GM12878 (cell line): Measurements from ENCODE around the gene FARS2. TPM values are rescaled to one million over a fixed set of nuclear protein-coding genes. Genes with fewer than 3 reads are reported as not detected.

Source experiments
- ATAC-seq: fragments of 200-7000 bp; cut with Tn5 transposase; 3 replicates; pipeline ENCODE4 v1.9.1; 2020; ENCODE audit warnings: mild to moderate bottlenecking, moderate library complexity
- BruUV-seq: library from RNA; stranded (reverse); fragments of 400-500 nt; replicated peaks from 2 replicates; lab custom pipeline; 2021; lab: Mats Ljungman, UMichigan
- CTCF ChIA-PET: fragments of 300-600 bp; sonication (Branson Sonifier 250); formaldehyde crosslinking; extraction: SDS; loops from one replicate; lab custom pipeline; 2021; ENCODE audit warnings: inconsistent platforms; lab: Yijun Ruan, JAX
- POLR2A ChIA-PET: fragments of 350-600 bp; formaldehyde crosslinking; extraction: SDS; loops from one replicate; lab custom pipeline; 2021; ENCODE audit warnings: inconsistent platforms; lab: Charles Lee
- RAD21 ChIA-PET: fragments of 300-600 bp; sonication (Branson Sonifier 250); formaldehyde crosslinking; loops from one replicate; lab custom pipeline; 2023; ENCODE audit warnings: antibody characterized with exemption; ENCODE audit not compliant: unreplicated experiment; lab: Charles Lee
- SMC1A ChIA-PET: fragments of 300-600 bp; sonication (Branson Sonifier 250); formaldehyde crosslinking; loops from one replicate; lab custom pipeline; 2023; ENCODE audit not compliant: unreplicated experiment, uncharacterized antibody; lab: Charles Lee
- DNase-seq: peaks from one replicate; pipeline ENCODE4 v3.0.0-alpha.2; 2011; ENCODE audit warnings: low read depth, low spot score
- FAIRE-seq: peaks from 3 replicates; lab custom pipeline; 2011; peaks lifted over from hg19 to GRCh38; lab: Jason Lieb, UNC
- H2AFZ ChIP-seq: 2 replicates; pipeline ENCODE4 v1.6.0; 2011; ENCODE audit warnings: low read depth, low read length, control low read depth; ENCODE audit not compliant: control insufficient read depth
- H3K27ac ChIP-seq: 2 replicates; pipeline ENCODE4 v1.5.1; 2011; ENCODE audit warnings: control low read depth; ENCODE audit not compliant: control insufficient read depth, insufficient read depth
- H3K27me3 ChIP-seq, 2 experiments: replicated peaks in 1 of 2; 2 replicates each; pipeline versions ENCODE4 v1.6.0 to v1.6.1; 2011; ENCODE audit warnings: low read length in 1 of 2; ENCODE audit not compliant: control insufficient read depth in 2 of 2, insufficient read depth in 2 of 2
- H3K36me3 ChIP-seq, 2 experiments: 2 replicates each; pipeline ENCODE4 v1.5.1; 2011; ENCODE audit warnings: low read length in 1 of 2; ENCODE audit not compliant: control insufficient read depth in 2 of 2, insufficient read depth in 2 of 2
- H3K4me1 ChIP-seq: 2 replicates; pipeline ENCODE4 v1.6.1; 2011; ENCODE audit warnings: mild to moderate bottlenecking, low read length, moderate library complexity, mixed read lengths; ENCODE audit not compliant: control insufficient read depth, insufficient read depth
- H3K4me2 ChIP-seq: 2 replicates; pipeline ENCODE4 v1.6.0; 2011; ENCODE audit warnings: control low read depth; ENCODE audit not compliant: control insufficient read depth, insufficient read depth
- H3K4me3 ChIP-seq: fragments of 200-600 bp; sonication (generic); 2 replicates; pipeline ENCODE4 v1.5.1; 2016
- H3K79me2 ChIP-seq: 2 replicates; pipeline ENCODE4 v1.6.0; 2011; ENCODE audit warnings: low read length; ENCODE audit not compliant: control insufficient read depth, insufficient read depth
- H3K9ac ChIP-seq: 2 replicates; pipeline ENCODE4 v1.8.0; 2011; ENCODE audit warnings: low read length, control low read depth, mixed read lengths; ENCODE audit not compliant: control insufficient read depth, insufficient read depth
- H3K9me3 ChIP-seq: replicated peaks from 3 replicates; pipeline ENCODE4 v1.5.1; 2011; ENCODE audit warnings: mild to moderate bottlenecking, low read length; ENCODE audit not compliant: control insufficient read depth, insufficient read depth
- H4K20me1 ChIP-seq: 2 replicates; pipeline ENCODE4 v1.6.0; 2011; ENCODE audit not compliant: control insufficient read depth, insufficient read depth
- ATF2 ChIP-seq: IDR thresholded peaks from 2 replicates; pipeline ENCODE4 v1.6.1; 2012; ENCODE audit warnings: low read length, inconsistent platforms
- BCL11A ChIP-seq: IDR thresholded peaks from 2 replicates; pipeline ENCODE4 v1.6.1; 2011; ENCODE audit warnings: low read depth, low read length
- E2F4 ChIP-seq: IDR thresholded peaks from 2 replicates; pipeline ENCODE4 v1.6.1; 2012; ENCODE audit warnings: low read depth, low read length, improper control_type of control experiment
- ESRRA ChIP-seq: IDR thresholded peaks from 2 replicates; pipeline ENCODE4 v1.6.1; 2012; ENCODE audit warnings: mild to moderate bottlenecking, low read length, improper control_type of control experiment
- GABPA ChIP-seq: IDR thresholded peaks from 2 replicates; pipeline ENCODE4 v1.6.1; 2014; ENCODE audit warnings: antibody characterized with exemption, low read depth, mild to moderate bottlenecking, inconsistent platforms
- HDGF ChIP-seq: fragments of 450-650 bp; IDR thresholded peaks from 2 replicates; pipeline ENCODE4 v1.6.1; 2016; ENCODE audit warnings: antibody characterized with exemption
- KLF5 ChIP-seq: fragments of 450-650 bp; IDR thresholded peaks from 2 replicates; pipeline ENCODE4 v1.6.1; 2014; ENCODE audit warnings: mild to moderate bottlenecking; ENCODE audit not compliant: partially characterized antibody
- NKRF ChIP-seq: fragments of 450-650 bp; conservative IDR thresholded peaks from 2 replicates; pipeline ENCODE4 v1.6.1; 2017; ENCODE audit warnings: mild to moderate bottlenecking, moderate library complexity
- PML ChIP-seq: IDR thresholded peaks from 2 replicates; pipeline ENCODE4 v1.6.1; 2012; ENCODE audit warnings: low read length, inconsistent platforms
- RAD51 ChIP-seq: fragments of 450-650 bp; IDR thresholded peaks from 2 replicates; pipeline ENCODE4 v1.6.1; 2016; ENCODE audit warnings: moderate library complexity, mild to moderate bottlenecking, inconsistent platforms
- SKIL ChIP-seq: fragments of 450-650 bp; IDR thresholded peaks from 2 replicates; pipeline ENCODE4 v1.6.1; 2017; ENCODE audit warnings: mild to moderate bottlenecking, low read depth, inconsistent platforms; ENCODE audit not compliant: poor library complexity, severe bottlenecking
- SREBF1 ChIP-seq: IDR thresholded peaks from 2 replicates; pipeline ENCODE4 v1.6.1; 2012; ENCODE audit warnings: mild to moderate bottlenecking, low read length
- TCF3 ChIP-seq: IDR thresholded peaks from 2 replicates; pipeline ENCODE4 v1.6.1; 2012; ENCODE audit warnings: low read depth, mild to moderate bottlenecking, low read length, borderline replicate concordance; ENCODE audit not compliant: insufficient read depth
- ZBTB11 ChIP-seq: fragments of 450-650 bp; formaldehyde crosslinking; IDR thresholded peaks from 2 replicates; pipeline ENCODE4 v1.5.0; 2022; ENCODE audit warnings: mild to moderate bottlenecking, missing genetic modification characterization
- ZNF384 ChIP-seq: IDR thresholded peaks from 2 replicates; pipeline ENCODE4 v1.6.1; 2012; ENCODE audit warnings: low read depth, mild to moderate bottlenecking, low read length, improper control_type of control experiment, borderline replicate concordance
- WGBS: methylation state at CpG from one replicate; pipeline ENCODE4 v1.1.6; 2016; ENCODE audit warnings: low lambda C conversion rate; ENCODE audit not compliant: insufficient replicate concordance, insufficient coverage; ENCODE audit errors: missing lambda C conversion rate; 5-methylcytosine and 5-hydroxymethylcytosine counted together
- in situ Hi-C: fragments of 300-500 bp; cut with MboI; formaldehyde crosslinking; loops from 9 replicates; pipeline ENCODE4 v1.14.3; 2018; ENCODE audit warnings: mixed read lengths
- intact Hi-C: fragments of 100-400 bp; cut with micrococcal nuclease; formaldehyde crosslinking; loops from one replicate; pipeline ENCODE4 v1.14.2; 2022; ENCODE audit not compliant: unreplicated experiment
- polyA plus RNA-seq, 11 experiments: library from polyadenylated mRNA; depleted of rRNA in 4 of 11; unstranded in 6 of 11; stranded (reverse) in 5 of 11; fragments of >200 nt; fragmentation: Nextera tagmentation in 4 of 11; fragmentation: Illumina TruSeq in 1 of 11; extraction: Ambion mirVana in 4 of 11; extraction: Trizol in 1 of 11; gene quantifications; 1 replicate in 1 of 11; 2 replicates in 10 of 11; pipeline versions ENCODE4 v1.2.1 to v1.2.3, GENCODE V29; 2011 to 2016; ENCODE audit warnings: inconsistent platforms in 2 of 11, missing spikeins in 2 of 11, low read depth in 1 of 11
- total RNA-seq, 4 experiments: library from RNA; depleted of rRNA in 3 of 4; stranded (reverse); fragments of >200 nt in 3 of 4; fragmentation: Illumina TruSeq in 1 of 4; extraction: Trizol in 1 of 4; gene quantifications; 2 replicates each; pipeline versions ENCODE4 v1.2.1 to v1.2.3, GENCODE V29; 2013 to 2021

Gene FARS2
- total and polyA plus RNA-seq, 10 of the 15 experiments (the other 5 are each of a cell fraction or from before 2014, with no cell fraction given) = 16.8 to 46.7 (median 25.6) TPM

GRCh38 chr6:5745081-5745480 lies 483.8 kb downstream of the FARS2 start:
- H4K20me1 ChIP-seq = no peaks in the 10 kb centered on the region
- ChIA-PET POLR2A (no interaction called here), RAD21 (no interaction called here), CTCF (no interaction called here), SMC1A (no interaction called here)
- no peak overlapping the region for H3K4me3 ChIP-seq
- no peak overlapping the region for H2AFZ ChIP-seq
- DNase-seq (no peak), FAIRE-seq (no peak), ATAC-seq (no peak)
- no peaks in the 10 kb centered on the region for H3K79me2 ChIP-seq
- WGBS = 95% methylated on average over 2 of the region's 2 CpGs
- H3K9ac ChIP-seq = no peak overlapping the region
- no peak overlapping the region for H3K4me2 ChIP-seq
- no peaks in the 10 kb centered on the region for H3K9me3 ChIP-seq
- no peaks in the 10 kb centered on the region for H3K4me1 ChIP-seq
- H3K36me3 ChIP-seq = no peaks in the 10 kb centered on the region
- intact Hi-C loops = no loop called here
- no TSS peak for BruUV-seq
- no peak overlapping the region for H3K27ac ChIP-seq
- in situ Hi-C loops = no loop called here
- no peaks in the 10 kb centered on the region for H3K27me3 ChIP-seq
- no peak for TF ChIP-seq TCF3
- TF ChIP-seq SKIL = no peak
- no peak for TF ChIP-seq ATF2
- no peak for TF ChIP-seq KLF5
- no peak for TF ChIP-seq PML
- TF ChIP-seq GABPA = no peak
- no peak for TF ChIP-seq HDGF
- no peak for TF ChIP-seq ESRRA
- TF ChIP-seq RAD51 = no peak
- TF ChIP-seq ZNF384 = no peak
- no peak for TF ChIP-seq NKRF
- TF ChIP-seq E2F4 = no peak
- no peak for TF ChIP-seq BCL11A
- no peak for TF ChIP-seq SREBF1
- no peak for TF ChIP-seq ZBTB11 (CRISPR knock-in tag)
